Esophagus muscularis mucosa (tissue), 4 donors: ENCODE results near the gene LIN7C. TPM values are rescaled to one million over a fixed set of nuclear protein-coding genes. Genes with fewer than 3 reads are reported as not detected.

ENCODE experiments used
- DNase-seq: peaks from one replicate; pipeline ENCODE4 v3.0.0-alpha.2; 2017; ENCODE audit errors: extremely low spot score
- H3K27ac ChIP-seq, 4 donors: fragments of 200-600 bp; sonication (generic); replicated peaks in 1 of 4; 1 replicate in 3 of 4; 2 replicates in 1 of 4; pipeline ENCODE4 v1.5.1; 2016 to 2019; ENCODE audit warnings: mild to moderate bottlenecking in 1 of 4
- H3K27me3 ChIP-seq, 4 donors: fragments of 200-600 bp; sonication (generic); one replicate each; pipeline versions ENCODE4 v1.5.1 to v1.6.0; 2016 to 2019
- H3K36me3 ChIP-seq, 4 donors: fragments of 200-600 bp; sonication (generic); one replicate each; pipeline ENCODE4 v1.5.1; 2016 to 2019
- H3K4me1 ChIP-seq, 4 donors: fragments of 200-600 bp; sonication (generic); one replicate each; pipeline ENCODE4 v1.5.1; 2016 to 2019
- H3K4me3 ChIP-seq, 4 donors: fragments of 200-600 bp; sonication (generic); 1 replicate in 2 of 4; 2 replicates in 2 of 4; pipeline ENCODE4 v1.5.1; 2016 to 2019; ENCODE audit warnings: mild to moderate bottlenecking in 4 of 4, moderate library complexity in 1 of 4
- H3K9me3 ChIP-seq, 4 donors: fragments of 200-600 bp; sonication (generic); 1 replicate in 3 of 4; 2 replicates in 1 of 4; pipeline ENCODE4 v1.5.1; 2016 to 2019
- CTCF ChIP-seq, 3 experiments: fragments of 200-600 bp in 2 of 3; fragments of 450-650 bp in 1 of 3; sonication (generic) in 2 of 3; IDR thresholded peaks; one replicate each; pipeline ENCODE4 v1.5.1; 2017 to 2019; ENCODE audit warnings: antibody characterized with exemption in 3 of 3, mild to moderate bottlenecking in 2 of 3, moderate library complexity in 1 of 3
- EP300 ChIP-seq: sonication (generic); formaldehyde crosslinking; IDR thresholded peaks from one replicate; pipeline ENCODE4 v1.6.1; 2017; ENCODE audit warnings: antibody characterized with exemption
- POLR2A ChIP-seq: fragments of 450-650 bp; IDR thresholded peaks from one replicate; pipeline ENCODE4 v1.6.1; 2017; ENCODE audit warnings: antibody characterized with exemption, moderate library complexity, mild to moderate bottlenecking, low read depth
- POLR2AphosphoS5 ChIP-seq, 2 donors: sonication (generic); formaldehyde crosslinking; IDR thresholded peaks; one replicate each; pipeline ENCODE4 v1.6.1; 2017; ENCODE audit warnings: antibody characterized with exemption in 2 of 2
- WGBS: methylation state at CpG from one replicate; pipeline ENCODE4 v1.1.5; 2018; 5-methylcytosine and 5-hydroxymethylcytosine counted together
- intact Hi-C: fragments of 100-400 bp; cut with DNase I; formaldehyde crosslinking; loops from one replicate; pipeline ENCODE4 v1.15.1; 2023
- total RNA-seq, 4 donors: library from RNA; depleted of rRNA; stranded (reverse); fragments of >200 nt; gene quantifications; one replicate each; pipeline versions ENCODE4 v1.1.0 to v1.2.1, GENCODE V29; 2016

Gene LIN7C
- total RNA-seq = 10 to 100 TPM; 33.2 to 46.3 (median 44.0) TPM

GRCh38 chr11:27506200-27507182, at the start of gene LIN7C:
LIN7C (minus strand) TSS chr11:27506769; CDS start chr11:27506752, 17 bp downstream.
- intact Hi-C loops = loop anchor here (5.0 kb wide), 1 partner anchor 601 kb away; the partner anchor contains the start of genes KIF18A and METTL15
- peaks cover under 1 to 4% (median under 1%) of the 10 kb centered on the region in 4 donors for H3K36me3 ChIP-seq
- TF ChIP-seq POLR2A = peak; percentile 66
- peak in 2 of 3 experiments; percentile 10 to 22 for TF ChIP-seq CTCF (IDR thresholded peaks at IDR 0.05)
- peak; percentile 91 to 97 for TF ChIP-seq POLR2AphosphoS5 (IDR thresholded peaks at IDR 0.05)
- TF ChIP-seq EP300 = no peak
- H3K9me3 ChIP-seq = no peaks in the 10 kb centered on the region
- peaks cover 38 to 53% (median 47%) of the 10 kb centered on the region in 4 donors for H3K4me1 ChIP-seq
- WGBS = under 1% methylated on average over 39 of the region's 60 CpGs
- H3K4me3 ChIP-seq = peak within 1 kb of the TSS; percentile 82 to 96 (median 93)
- peak; percentile 99 for DNase-seq
- peak within 1 kb of the TSS; percentile 91 to 93 (median 92) for H3K27ac ChIP-seq
- H3K27me3 ChIP-seq = no peaks in the 10 kb centered on the region

GRCh38 chr11:27555264-27555663, 48.7 kb upstream of the LIN7C start:
- Histone ChIP-seq H3K27me3 (no peaks in the 10 kb centered on the region), H3K27ac (no peak overlapping the region), H3K9me3 (no peaks in the 10 kb centered on the region), H3K4me1 (no peaks in the 10 kb centered on the region), H3K36me3 (no peaks in the 10 kb centered on the region), H3K4me3 (no peak overlapping the region)
- WGBS = 100% methylated on average over 1 of the region's 1 CpG
- TF ChIP-seq CTCF (IDR thresholded peaks at IDR 0.05) (no peak), POLR2A (no peak), EP300 (no peak), POLR2AphosphoS5 (IDR thresholded peaks at IDR 0.05) (no peak)
- intact Hi-C loops = no loop called here
- no peak for DNase-seq

GRCh38 chr11:27553186-27553585, 46.6 kb upstream of the LIN7C start:
- no peak overlapping the region for H3K27ac ChIP-seq
- no peak for DNase-seq
- intact Hi-C loops = no loop called here
- no peaks in the 10 kb centered on the region for H3K36me3 ChIP-seq
- 92% methylated on average over 3 of the region's 3 CpGs for WGBS
- H3K27me3 ChIP-seq = no peaks in the 10 kb centered on the region
- TF ChIP-seq CTCF (IDR thresholded peaks at IDR 0.05) (no peak), POLR2A (no peak)
- H3K9me3 ChIP-seq = no peaks in the 10 kb centered on the region
- no peaks in the 10 kb centered on the region for H3K4me1 ChIP-seq
- no peak overlapping the region for H3K4me3 ChIP-seq

- no peak overlapping the region for H3K4me3 ChIP-seq
- whole genome bisulfite sequencing = 97% methylated on average over 2 of the region's 2 CpGs
- no peaks in the 10 kb centered on the region for H3K27me3 ChIP-seq
- intact Hi-C loops = no loop called here
- no peak for DNase-seq
- no peak overlapping the region for H3K27ac ChIP-seq
- TF ChIP-seq POLR2AphosphoS5 (IDR thresholded peaks at IDR 0.05) (no peak), EP300 (no peak), POLR2A (no peak), CTCF (IDR thresholded peaks at IDR 0.05) (no peak)
- H3K36me3 ChIP-seq = no peaks in the 10 kb centered on the region
- H3K9me3 ChIP-seq = no peaks in the 10 kb centered on the region
- H3K4me1 ChIP-seq = no peaks in the 10 kb centered on the region
Measured at GRCh38 chr11:27552341-27552740, 45.8 kb upstream of the LIN7C start.
